Measurements from ENCODE around the gene PMS1. TPM values are rescaled to one million over a fixed set of nuclear protein-coding genes. Genes with fewer than 3 reads are reported as not detected.

The PMS1 gene
- total RNA-seq, 6 experiments from 2014 or later: 18.9 to 22.8 (median 20.5) TPM

- H3K36me3 Mint-ChIP-seq (ENCODE audit: low read depth): no peaks in the 10 kb centered on the region
- peaks cover 17% of the 10 kb centered on the region for H3K4me1 Mint-ChIP-seq (ENCODE audit: low read depth)
Observed at GRCh38 chr2:189899101-189899500, 114.9 kb downstream of the PMS1 start.

GRCh38 chr2:189900726-189901125 is 116.5 kb downstream of the PMS1 start:
- H3K9me3 Mint-ChIP-seq: no peaks in the 10 kb centered on the region
- TF ChIP-seq CTCF (IDR thresholded peaks at IDR 0.05): no peak
- no peaks in the 10 kb centered on the region for H3K36me3 Mint-ChIP-seq (ENCODE audit: low read depth)
- peaks cover 17% of the 10 kb centered on the region for H3K4me1 Mint-ChIP-seq (ENCODE audit: low read depth)
- no peak for DNase-seq
- H3K27me3 Mint-ChIP-seq (ENCODE audit: insufficient read depth): no peaks in the 10 kb centered on the region
- H3K4me3 Mint-ChIP-seq: no peak overlapping the region
- no peak overlapping the region for H3K27ac Mint-ChIP-seq

More at GRCh38 chr2:189899101-189899500, 114.9 kb downstream of the PMS1 start:
- Mint-ChIP-seq H3K4me3 (no peak overlapping the region), H3K27me3 (ENCODE audit: insufficient read depth) (no peaks in the 10 kb centered on the region), H3K27ac (no peak overlapping the region), H3K9me3 (no peaks in the 10 kb centered on the region)
- TF ChIP-seq CTCF (IDR thresholded peaks at IDR 0.05): no peak
- no peak for DNase-seq

GRCh38 chr2:189901664-189902063 is 117.4 kb downstream of the PMS1 start:
- Mint-ChIP-seq H3K27me3 (ENCODE audit: insufficient read depth) (no peaks in the 10 kb centered on the region), H3K4me1 (ENCODE audit: low read depth) (peaks cover 17% of the 10 kb centered on the region), H3K36me3 (ENCODE audit: low read depth) (no peaks in the 10 kb centered on the region), H3K4me3 (no peak overlapping the region), H3K27ac (no peak overlapping the region), H3K9me3 (no peaks in the 10 kb centered on the region)
- TF ChIP-seq CTCF (IDR thresholded peaks at IDR 0.05): no peak
- no peak for DNase-seq

- TF ChIP-seq CTCF (IDR thresholded peaks at IDR 0.05): no peak
- H3K9me3 Mint-ChIP-seq: no peaks in the 10 kb centered on the region
- DNase-seq: no peak
Observed at GRCh38 chr2:189913821-189914220, 129.6 kb downstream of the PMS1 start.

GRCh38 chr2:189916651-189917050 is 132.4 kb downstream of the PMS1 start:
- Mint-ChIP-seq H3K27me3 (ENCODE audit: insufficient read depth) (no peaks in the 10 kb centered on the region; the same call in 1 of the 2 replicates), H3K4me1 (ENCODE audit: low read depth) (peaks cover 8% of the 10 kb centered on the region), H3K9me3 (no peaks in the 10 kb centered on the region), H3K27ac (no peak overlapping the region), H3K4me3 (no peak overlapping the region), H3K36me3 (ENCODE audit: low read depth) (0 out of 2 replicates have a peak, but pooled peaks cover 6% of the 10 kb centered on the region)
- no peak for DNase-seq
- no peak for TF ChIP-seq CTCF (IDR thresholded peaks at IDR 0.05)

More at GRCh38 chr2:189913821-189914220, 129.6 kb downstream of the PMS1 start:
- H3K4me3 Mint-ChIP-seq: no peak overlapping the region
- 0 out of 2 replicates have a peak, but pooled peaks cover 6% of the 10 kb centered on the region for H3K36me3 Mint-ChIP-seq (ENCODE audit: low read depth)
- H3K27me3 Mint-ChIP-seq (ENCODE audit: insufficient read depth): no peaks in the 10 kb centered on the region
- H3K4me1 Mint-ChIP-seq (ENCODE audit: low read depth): no peaks in the 10 kb centered on the region
- H3K27ac Mint-ChIP-seq: no peak overlapping the region

Other genes with a start within 250 kb of the PMS1 start
- gene SLC40A1, start 203.7 kb upstream of the PMS1 start, total RNA-seq (2021; fragmentation: NEBNext Ultra II Directional; extraction: Animal tissue kit (Norgen Biotek cat#: 25700)): not detected
- gene ASNSD1, start 123.0 kb upstream of the PMS1 start, total RNA-seq (2021; fragmentation: NEBNext Ultra II Directional; extraction: Animal tissue kit (Norgen Biotek cat#: 25700)): 10 to 100 TPM; 36.7 to 43.4 (median 38.3) TPM
- 1 to 10 TPM; 1.4 to 2.2 (median 1.7) TPM for gene ANKAR, start 109.8 kb upstream of the PMS1 start, total RNA-seq (2021; fragmentation: NEBNext Ultra II Directional; extraction: Animal tissue kit (Norgen Biotek cat#: 25700))
- 1 to 10 TPM; 5.0 to 7.2 (median 7.0) TPM for gene OSGEPL1, start 21.7 kb upstream of the PMS1 start, total RNA-seq (2021; fragmentation: NEBNext Ultra II Directional; extraction: Animal tissue kit (Norgen Biotek cat#: 25700))
- gene ORMDL1, start 111 bp upstream of the PMS1 start, total RNA-seq (2021; fragmentation: NEBNext Ultra II Directional; extraction: Animal tissue kit (Norgen Biotek cat#: 25700)): 10 to 100 TPM; 48.6 to 70.2 (median 60.3) TPM

Measured in HFFc6 (cell line).